HG03066 (cell line): ENCODE data around the gene B4GALT1.
"Not testable (repeated sequence)": the region's sequence is repeated elsewhere in the genome, so short reads cannot be mapped to it uniquely, and the experiment has no call there.

Experiments used
- ATAC-seq: cut with Tn5 transposase; IDR thresholded peaks from one replicate; pipeline ENCODE4 v1.9.1; 2021; ENCODE audit warnings: low read depth; ENCODE audit not compliant: unreplicated experiment

B4GALT1 gene

GRCh38 chr9:33185406-33185805, 18.3 kb upstream of the B4GALT1 start:
- ATAC-seq = no peak

- ATAC-seq = no peak
Observed at GRCh38 chr9:33184963-33185362, 17.8 kb upstream of the B4GALT1 start.

- no peak for ATAC-seq
Observed at GRCh38 chr9:33182519-33182918, 15.4 kb upstream of the B4GALT1 start.

- ATAC-seq = no peak
Observed at GRCh38 chr9:33180526-33181184, 13.5 kb upstream of the B4GALT1 start.

- no peak for ATAC-seq
Observed at GRCh38 chr9:33178972-33179697, 12.0 kb upstream of the B4GALT1 start.

DNA sequence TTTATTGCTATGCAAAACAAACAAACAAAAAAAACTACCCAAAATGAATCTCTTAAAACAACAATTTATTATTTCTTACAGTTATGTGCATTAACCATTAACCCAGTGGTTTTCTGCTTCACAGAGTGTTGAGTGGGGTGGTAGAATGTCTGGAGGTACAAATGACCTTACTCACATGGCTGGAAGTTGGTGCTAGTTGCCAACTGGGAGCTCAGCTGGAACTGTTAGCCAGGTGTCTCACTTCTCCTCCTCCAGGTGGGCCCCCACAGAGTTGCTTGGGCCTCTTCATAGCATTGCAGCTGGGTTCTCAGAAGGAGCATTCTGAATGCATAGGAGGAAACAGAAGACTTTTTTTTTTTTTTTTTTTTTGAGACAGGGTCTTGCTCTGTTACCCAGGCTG, 10.5 kb upstream of the B4GALT1 start:
- ATAC-seq = peak; percentile 88

DNA sequence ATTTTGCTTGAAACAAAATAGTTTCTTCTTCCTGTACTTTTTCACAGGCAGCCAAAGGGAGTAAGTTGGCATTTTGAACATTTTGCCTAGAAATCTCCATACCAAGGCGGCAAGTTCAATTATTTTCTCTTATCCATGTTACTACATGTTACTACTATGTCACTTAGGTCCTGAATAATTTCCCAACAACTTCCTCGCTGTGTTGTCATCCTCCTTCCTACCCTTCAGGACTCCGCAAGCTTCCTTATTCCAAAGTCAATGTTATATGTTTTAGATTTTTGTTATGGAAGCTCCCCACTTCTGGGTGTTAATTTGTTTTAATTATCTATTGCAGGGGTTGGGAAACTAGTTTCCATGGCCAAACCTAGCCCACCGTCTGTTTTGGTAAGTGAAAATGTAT, 9.9 kb upstream of the B4GALT1 start:
- ATAC-seq = no peak

- ATAC-seq = no peak
Observed at GRCh38 chr9:33175649-33176325, 8.7 kb upstream of the B4GALT1 start.

DNA sequence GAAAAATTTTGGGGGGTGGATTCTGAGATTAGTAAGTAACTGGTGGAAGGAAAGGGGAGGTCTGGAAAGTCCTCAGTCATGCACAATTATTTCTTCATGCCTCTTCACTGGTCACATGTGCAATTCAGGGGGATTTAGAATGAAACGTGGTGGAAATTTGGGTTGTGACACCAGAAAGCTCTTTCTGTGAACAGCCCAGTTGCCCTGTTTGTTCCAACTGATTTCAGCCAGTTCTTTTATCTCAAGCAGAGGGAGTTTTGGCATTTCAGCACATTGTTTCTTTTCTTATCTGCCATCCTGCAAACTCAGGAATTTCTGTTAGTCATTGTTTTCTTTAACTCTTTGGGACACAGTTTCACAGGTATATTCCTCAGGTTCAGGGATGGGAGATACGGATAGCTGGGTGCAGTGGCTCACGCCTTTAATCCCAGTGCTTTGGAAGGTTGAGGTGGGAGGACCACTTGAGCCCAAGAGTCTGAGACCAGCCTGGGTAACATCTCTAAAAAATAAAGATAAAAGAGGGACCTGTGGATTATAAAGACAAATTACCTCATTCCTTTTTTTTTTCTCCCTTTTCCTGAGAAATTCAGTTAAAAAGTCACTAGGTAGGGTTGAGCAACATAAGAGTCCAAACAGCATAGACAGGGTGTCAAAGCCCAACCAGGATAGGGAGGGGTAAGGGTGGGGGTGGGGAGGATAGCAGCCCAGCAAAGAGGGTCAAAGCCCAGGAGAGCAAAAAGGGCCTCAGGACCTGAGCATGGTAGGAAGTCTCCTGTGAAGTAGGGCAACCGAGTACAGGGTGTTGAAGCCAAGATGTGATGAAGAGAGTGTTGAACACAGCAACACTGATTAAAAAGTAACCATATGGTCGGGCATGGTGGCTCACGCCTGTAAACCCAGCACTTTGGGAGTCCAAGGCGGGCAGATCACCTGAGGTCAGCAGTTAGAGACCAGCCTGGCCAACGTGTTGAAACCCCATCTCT, 5.4 kb upstream of the B4GALT1 start:
- ATAC-seq = no peak

DNA sequence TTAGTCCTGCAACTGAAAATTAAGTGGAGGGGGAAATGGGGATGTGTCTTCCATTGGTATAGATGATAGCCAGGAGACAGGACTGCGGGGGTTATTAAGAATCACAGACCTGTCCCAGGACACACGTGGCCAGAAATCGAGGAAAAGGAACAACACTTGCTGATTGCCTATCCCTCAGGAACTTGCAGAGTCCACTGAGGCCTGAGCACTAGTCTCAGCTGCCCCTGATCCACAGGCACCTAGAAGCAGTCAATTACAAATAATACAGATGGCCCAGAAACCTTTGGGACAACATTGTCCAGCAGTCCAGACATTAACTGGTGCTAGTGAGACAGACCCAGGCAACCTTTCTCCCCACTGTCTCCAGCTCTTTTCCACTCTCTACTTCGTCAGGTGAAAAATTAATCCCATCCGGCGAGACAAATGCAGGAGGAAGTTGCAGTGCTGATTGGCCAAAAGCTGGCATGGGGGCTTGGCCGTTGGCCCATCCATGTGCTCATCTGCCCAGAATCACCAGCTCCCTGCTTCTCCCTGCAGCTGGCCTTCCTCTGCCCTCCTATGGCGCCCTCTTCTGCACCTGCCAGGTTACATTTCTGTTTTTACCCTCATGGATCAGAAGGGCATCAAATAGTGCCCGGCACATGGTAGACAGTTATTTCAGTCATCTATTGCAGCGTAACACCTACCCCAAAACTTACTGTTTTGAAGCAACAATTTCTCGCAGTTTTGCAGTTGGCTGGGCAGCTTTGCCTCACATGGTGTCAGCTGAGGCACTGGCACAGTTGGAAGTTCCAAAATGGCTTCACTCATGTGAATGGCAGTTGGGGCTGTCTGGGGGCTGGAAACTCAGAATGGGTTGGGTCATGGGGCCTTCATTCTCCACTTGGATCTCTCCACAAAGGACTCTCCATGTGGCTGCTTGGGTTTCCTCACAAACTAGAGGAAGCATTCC, 3.6 kb upstream of the B4GALT1 start:
- no peak for ATAC-seq

- no peak for ATAC-seq
Observed at GRCh38 chr9:33168941-33169544, 1.9 kb upstream of the B4GALT1 start.

DNA sequence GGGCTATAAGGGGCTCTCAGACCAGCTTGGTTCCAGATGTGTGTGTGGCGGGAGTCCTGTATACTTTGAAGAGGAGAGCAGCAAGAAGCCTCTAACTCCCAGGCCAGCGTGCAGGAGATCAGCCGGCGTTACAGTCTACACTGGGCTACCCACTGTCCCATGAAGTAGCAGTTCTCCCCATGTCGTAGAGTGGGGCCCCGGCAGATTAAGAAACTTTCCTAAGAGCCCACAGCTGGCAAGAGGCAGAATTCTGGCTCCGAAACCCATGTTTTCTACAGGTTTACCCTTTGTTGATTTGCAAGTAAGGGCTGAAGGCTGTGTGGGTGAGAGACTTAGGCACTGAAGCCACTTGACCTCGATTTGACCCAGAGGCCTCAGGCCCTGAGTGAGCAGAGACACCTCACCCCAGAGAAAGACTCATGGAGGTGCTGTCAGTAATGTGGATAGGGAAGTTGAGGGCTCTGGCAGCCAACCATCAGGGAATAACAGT, 881 bp upstream of the B4GALT1 start:
- ATAC-seq = no peak

GRCh38 chr9:33166231-33167083, 679 bp downstream of the B4GALT1 start:
- peak; percentile 1 for ATAC-seq

DNA sequence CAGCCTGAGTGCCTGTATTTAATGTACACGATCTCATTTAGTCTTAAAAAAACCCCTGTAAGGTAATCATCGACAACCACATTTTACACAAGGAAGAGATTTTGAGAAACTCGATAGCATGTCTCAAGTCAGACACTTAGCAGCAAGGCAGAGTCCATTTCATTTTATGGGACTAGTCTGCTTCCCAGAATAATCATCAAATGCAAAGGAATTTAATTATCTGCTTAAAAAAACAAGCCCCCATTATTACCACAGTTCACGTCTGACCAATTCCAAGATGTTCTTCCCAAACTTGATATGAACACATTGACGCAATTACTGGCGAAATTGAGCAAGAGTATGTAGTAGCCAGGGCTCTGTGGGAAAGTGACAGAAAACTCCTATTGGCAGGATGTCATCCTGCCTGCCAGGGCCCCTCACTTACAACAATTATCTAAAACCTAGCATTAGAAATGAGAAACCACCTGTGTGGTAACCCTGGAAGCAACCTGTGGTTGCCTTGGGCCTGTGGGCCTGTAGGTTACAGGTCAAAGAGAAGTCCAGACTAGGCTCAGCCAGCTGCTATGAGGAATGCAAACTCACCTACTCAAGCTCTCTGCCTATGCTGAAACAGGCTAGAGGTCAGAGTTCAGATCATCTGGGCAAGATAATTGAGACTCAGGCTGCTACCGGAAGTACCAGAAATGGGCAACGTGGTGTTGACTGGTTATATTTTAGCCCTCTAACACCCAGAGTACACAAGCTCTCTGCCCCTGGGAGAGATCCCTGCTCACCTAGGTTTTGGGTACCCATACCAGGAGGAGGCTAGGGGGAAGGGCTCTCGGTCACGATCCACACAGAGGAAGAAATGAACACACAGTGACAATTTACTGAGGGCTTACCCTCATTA, 1.6 kb downstream of the B4GALT1 start:
- ATAC-seq = no peak

GRCh38 chr9:33164921-33165262, 2.2 kb downstream of the B4GALT1 start:
- ATAC-seq = not testable (repeated sequence)

DNA sequence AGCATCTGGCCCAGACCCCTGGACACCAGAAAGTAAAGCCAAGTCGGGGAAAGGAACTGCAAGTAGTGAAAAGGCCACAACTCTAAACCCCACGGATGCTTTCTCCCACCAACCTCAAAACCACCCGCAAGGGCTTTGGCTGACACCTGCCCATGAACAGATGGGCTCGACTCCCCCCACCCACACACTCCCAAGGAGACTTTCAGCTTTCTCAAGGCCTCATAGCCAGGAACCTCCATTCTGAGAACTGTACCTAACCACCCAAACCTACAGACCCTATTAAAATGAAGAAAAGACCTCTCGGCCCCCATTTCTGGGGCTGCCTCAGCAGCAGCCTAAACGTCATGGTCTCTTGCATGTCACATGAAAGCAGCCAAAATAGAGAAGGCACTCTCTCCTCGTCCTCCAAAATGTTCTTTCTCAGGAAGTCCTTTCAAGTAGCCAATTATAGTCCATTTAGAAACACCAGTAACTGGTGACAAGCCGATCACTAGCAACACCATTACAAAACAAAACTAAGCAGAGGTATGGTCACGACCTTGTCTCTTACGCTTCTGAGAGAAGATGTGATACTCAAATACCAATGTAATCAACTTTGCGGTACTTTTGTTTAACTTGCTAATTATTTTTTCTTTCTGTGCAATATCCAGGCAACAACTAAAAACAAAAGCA, 2.9 kb downstream of the B4GALT1 start:
- ATAC-seq = peak; percentile 21
